Measurements from ENCODE around the gene NPC2. TPM values are rescaled to one million over a fixed set of nuclear protein-coding genes. Genes with fewer than 3 reads are reported as not detected.

NPC2 gene
- total RNA-seq, 4 donors from 2014 or later = 75.9 to 176 (median 92.9) TPM

GRCh38 chr14:74518221-74518620 is 25.1 kb upstream of the NPC2 start:
- Histone ChIP-seq H3K4me3 (no peak overlapping the region), H3K27ac (no peak overlapping the region), H3K4me1 (no peaks in the 10 kb centered on the region), H3K36me3 (no peaks in the 10 kb centered on the region), H3K9me3 (no peaks in the 10 kb centered on the region), H3K27me3 (no peaks in the 10 kb centered on the region)
- in situ Hi-C loops (cut with MboI; ENCODE audit: low sequenced_read_pairs in 4 of 4) (no loop called here), intact Hi-C loops (cut with DNase I; ENCODE audit: low total_unique reads) (no loop called here)
- DNase-seq (no peak), ATAC-seq (no peak)
- TF ChIP-seq POLR2A (IDR thresholded peaks at IDR 0.05) (no peak), CTCF (IDR thresholded peaks at IDR 0.05 in 4 of 5, conservative IDR thresholded peaks at IDR 0.05 in 1 of 5) (no peak)

DNA sequence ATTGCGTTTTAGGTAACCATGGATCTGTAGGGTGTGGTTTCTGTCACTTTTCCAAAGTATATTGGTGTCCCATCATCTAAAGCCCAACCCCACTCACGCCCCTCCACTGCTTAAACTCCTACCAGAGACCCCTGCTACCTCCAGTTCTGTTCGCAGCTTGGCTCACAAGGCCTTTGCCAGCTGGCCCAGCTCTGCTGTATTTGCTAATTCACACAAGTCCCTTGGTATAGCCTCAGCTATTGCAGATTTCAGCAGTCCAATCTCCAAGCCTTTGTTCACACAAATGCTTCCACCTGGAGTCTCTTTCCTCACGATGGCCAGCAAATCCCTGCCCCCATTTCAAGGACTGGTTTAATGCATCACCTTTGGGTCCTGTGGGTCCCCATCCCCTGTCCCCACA is 24.6 kb upstream of the NPC2 start:
- no peak for DNase-seq
- no peaks in the 10 kb centered on the region for H3K9me3 ChIP-seq
- intact Hi-C loops (cut with DNase I; ENCODE audit: low total_unique reads) (no loop called here), in situ Hi-C loops (cut with MboI; ENCODE audit: low sequenced_read_pairs in 4 of 4) (no loop called here)
- no peak for ATAC-seq
- H3K4me1 ChIP-seq = no peaks in the 10 kb centered on the region
- TF ChIP-seq POLR2A (IDR thresholded peaks at IDR 0.05) (no peak), CTCF (IDR thresholded peaks at IDR 0.05 in 4 of 5, conservative IDR thresholded peaks at IDR 0.05 in 1 of 5) (no peak)
- no peaks in the 10 kb centered on the region for H3K27me3 ChIP-seq
- H3K27ac ChIP-seq = no peak overlapping the region
- H3K4me3 ChIP-seq = no peak overlapping the region
- H3K36me3 ChIP-seq = no peaks in the 10 kb centered on the region

GRCh38 chr14:74516451-74517160 is 23.5 kb upstream of the NPC2 start:
- ATAC-seq (no peak), DNase-seq (no peak)
- no peaks in the 10 kb centered on the region for H3K4me1 ChIP-seq
- H3K27me3 ChIP-seq = no peaks in the 10 kb centered on the region
- H3K36me3 ChIP-seq = no peaks in the 10 kb centered on the region
- H3K4me3 ChIP-seq = no peak overlapping the region
- intact Hi-C loops (cut with DNase I; ENCODE audit: low total_unique reads) (no loop called here), in situ Hi-C loops (cut with MboI; ENCODE audit: low sequenced_read_pairs in 4 of 4) (no loop called here)
- H3K27ac ChIP-seq = no peak overlapping the region
- TF ChIP-seq POLR2A (IDR thresholded peaks at IDR 0.05) = no peak
- TF ChIP-seq CTCF (IDR thresholded peaks at IDR 0.05 in 4 of 5, conservative IDR thresholded peaks at IDR 0.05 in 1 of 5) = no peak
- no peaks in the 10 kb centered on the region for H3K9me3 ChIP-seq

DNA sequence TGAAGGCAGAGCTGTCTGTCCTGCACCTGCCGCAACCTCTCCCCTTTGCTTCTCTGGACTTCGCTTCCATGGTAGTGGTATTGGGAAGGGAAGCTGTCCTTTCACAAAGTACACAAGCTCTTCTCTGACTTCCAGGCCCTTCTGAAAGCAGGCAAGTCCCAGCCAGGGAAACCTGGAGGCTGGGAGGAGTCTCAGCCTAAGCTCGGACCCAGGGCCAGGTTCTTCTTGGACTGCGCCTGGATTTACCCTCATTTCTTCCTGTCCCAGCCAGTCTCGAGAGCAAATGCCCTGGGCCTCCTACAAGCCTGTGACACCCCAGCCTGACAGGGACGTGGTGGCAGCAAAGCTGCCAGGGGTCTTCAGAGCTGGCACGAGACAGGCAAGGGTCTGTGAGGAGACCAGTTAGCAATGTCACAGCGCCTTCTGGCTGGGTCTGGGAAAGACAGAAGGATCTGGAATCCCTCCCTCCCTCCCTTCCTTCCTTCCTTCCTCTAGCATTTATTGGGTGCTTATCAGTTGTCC is 22.8 kb upstream of the NPC2 start:
- ATAC-seq = no peak

More for the DNA sequence above, 22.8 kb upstream of the NPC2 start:
- TF ChIP-seq CTCF (IDR thresholded peaks at IDR 0.05 in 4 of 5, conservative IDR thresholded peaks at IDR 0.05 in 1 of 5) (no peak), POLR2A (IDR thresholded peaks at IDR 0.05) (no peak)
- in situ Hi-C loops (cut with MboI; ENCODE audit: low sequenced_read_pairs in 4 of 4) = no loop called here
- Histone ChIP-seq H3K27ac (no peak overlapping the region), H3K9me3 (no peaks in the 10 kb centered on the region), H3K4me1 (no peaks in the 10 kb centered on the region), H3K36me3 (no peaks in the 10 kb centered on the region), H3K4me3 (no peak overlapping the region), H3K27me3 (no peaks in the 10 kb centered on the region)
- intact Hi-C loops (cut with DNase I; ENCODE audit: low total_unique reads) = no loop called here
- DNase-seq = no peak

Measured in gastrocnemius medialis (tissue), 4 donors.